K562 (cell line): ENCODE results near the gene HDAC1.

ENCODE experiments used
- CHCHD3 ChIP-seq: fragments of 250-450 bp; sonication (Bioruptor Pico); IDR thresholded peaks from 2 replicates; pipeline ENCODE4 v2.1.2; 2022; ENCODE audit warnings: mild to moderate bottlenecking
- FOS ChIP-seq: IDR thresholded peaks from 3 replicates; pipeline ENCODE4 v1.6.1; 2011; ENCODE audit not compliant: insufficient read length; ENCODE audit errors: extremely low read depth

DNA sequence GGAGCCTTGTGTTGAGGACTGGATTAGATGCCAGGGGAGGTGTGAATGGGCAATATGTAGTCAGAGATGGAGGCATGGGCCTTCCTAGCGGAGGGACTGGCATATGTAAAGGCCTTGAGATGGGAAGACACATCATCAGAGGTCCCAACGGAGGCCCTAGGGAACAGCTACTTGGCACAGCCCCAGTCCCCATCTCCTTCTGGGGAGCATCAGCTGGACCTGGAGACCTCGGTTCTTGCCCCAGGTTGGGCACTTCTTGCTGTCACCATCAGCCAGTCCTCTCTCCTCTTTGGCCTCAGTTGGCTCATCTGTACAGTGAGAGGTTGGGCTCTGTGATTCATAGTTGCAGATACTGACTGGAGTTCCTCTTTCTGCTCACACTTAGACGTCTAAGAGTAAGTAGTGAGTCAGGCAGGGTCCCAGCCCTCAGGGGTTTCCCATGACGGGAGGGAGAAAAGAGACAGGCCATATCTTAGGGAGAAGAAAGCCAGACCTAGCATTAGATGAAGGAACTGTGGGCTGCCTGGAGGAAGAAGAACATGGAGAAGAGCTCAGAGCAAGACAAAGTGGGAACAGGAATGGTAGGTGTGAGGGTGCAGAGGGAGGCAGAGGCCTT lies 47.6 kb downstream of the HDAC1 start:
- TF ChIP-seq FOS, result no peak
- TF ChIP-seq CHCHD3 (CRISPR knock-in tag), result no peak
